IMR-90 (cell line): Measurements from ENCODE around the gene COX17.

Experiments used
- BHLHE40 ChIP-seq: fragments of 150-350 bp; IDR thresholded peaks from 2 replicates; pipeline ENCODE4 v1.6.1; 2016; ENCODE audit warnings: mild to moderate bottlenecking, low read depth, low read length
- CEBPB ChIP-seq: IDR thresholded peaks from 2 replicates; pipeline ENCODE4 v1.6.1; 2012; ENCODE audit warnings: low read depth, low read length, improper control_type of control experiment
- POLR2A ChIP-seq: IDR thresholded peaks from 2 replicates; pipeline ENCODE4 v1.6.1; 2012; ENCODE audit warnings: mild to moderate bottlenecking, low read depth, low read length
- RCOR1 ChIP-seq: IDR thresholded peaks from 2 replicates; pipeline ENCODE4 v1.6.1; 2012; ENCODE audit warnings: mild to moderate bottlenecking, low read length, improper control_type of control experiment; ENCODE audit not compliant: insufficient replicate concordance
- RFX5 ChIP-seq: IDR thresholded peaks from 2 replicates; pipeline ENCODE4 v1.8.0; 2012; ENCODE audit warnings: low read depth, mild to moderate bottlenecking, low read length, moderate library complexity
- TF ChIP-seq, protein P1 (sequence below): conservative IDR thresholded peaks from 2 replicates; pipeline ENCODE4 v1.5.1; 2012; ENCODE audit warnings: mild to moderate bottlenecking, low read depth, low read length, improper control_type of control experiment

DNA sequence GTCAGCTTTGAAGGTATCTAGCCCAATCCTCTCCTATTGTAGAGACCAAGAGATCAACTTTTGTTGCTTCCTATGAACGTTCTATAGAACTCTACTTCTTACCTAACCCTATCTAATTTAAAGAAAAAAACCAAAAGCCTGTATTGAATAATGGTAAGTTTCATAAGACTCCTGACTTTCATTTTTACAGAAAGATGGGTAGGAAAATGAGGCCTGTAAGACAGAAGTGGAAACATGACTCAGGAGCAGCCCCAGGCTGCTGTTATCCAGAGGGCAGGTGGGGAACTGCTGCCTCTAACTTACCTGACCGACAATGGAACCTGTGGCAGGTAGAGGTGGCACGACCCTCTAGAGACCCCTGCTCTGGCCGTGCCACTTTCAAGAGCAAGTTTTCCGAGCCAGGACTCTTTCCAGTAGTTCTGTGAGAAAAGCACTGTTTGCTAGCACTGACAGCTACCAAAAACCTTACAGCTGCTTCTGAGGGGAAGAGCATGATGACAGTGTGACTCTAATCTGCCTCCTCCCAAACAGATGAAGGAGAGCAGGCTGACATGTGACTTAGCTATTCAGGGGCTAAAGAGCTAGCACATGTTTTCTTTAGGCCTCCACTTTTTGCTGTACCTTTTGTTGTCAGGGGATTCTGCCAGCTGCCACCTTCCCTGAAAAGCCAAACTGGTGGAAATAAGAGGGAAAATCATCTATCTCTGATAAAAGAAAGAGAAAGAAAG is 34.3 kb downstream of the COX17 start:
- TF ChIP-seq, protein P1, sequence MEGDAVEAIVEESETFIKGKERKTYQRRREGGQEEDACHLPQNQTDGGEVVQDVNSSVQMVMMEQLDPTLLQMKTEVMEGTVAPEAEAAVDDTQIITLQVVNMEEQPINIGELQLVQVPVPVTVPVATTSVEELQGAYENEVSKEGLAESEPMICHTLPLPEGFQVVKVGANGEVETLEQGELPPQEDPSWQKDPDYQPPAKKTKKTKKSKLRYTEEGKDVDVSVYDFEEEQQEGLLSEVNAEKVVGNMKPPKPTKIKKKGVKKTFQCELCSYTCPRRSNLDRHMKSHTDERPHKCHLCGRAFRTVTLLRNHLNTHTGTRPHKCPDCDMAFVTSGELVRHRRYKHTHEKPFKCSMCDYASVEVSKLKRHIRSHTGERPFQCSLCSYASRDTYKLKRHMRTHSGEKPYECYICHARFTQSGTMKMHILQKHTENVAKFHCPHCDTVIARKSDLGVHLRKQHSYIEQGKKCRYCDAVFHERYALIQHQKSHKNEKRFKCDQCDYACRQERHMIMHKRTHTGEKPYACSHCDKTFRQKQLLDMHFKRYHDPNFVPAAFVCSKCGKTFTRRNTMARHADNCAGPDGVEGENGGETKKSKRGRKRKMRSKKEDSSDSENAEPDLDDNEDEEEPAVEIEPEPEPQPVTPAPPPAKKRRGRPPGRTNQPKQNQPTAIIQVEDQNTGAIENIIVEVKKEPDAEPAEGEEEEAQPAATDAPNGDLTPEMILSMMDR, result no peak
- no peak for TF ChIP-seq CEBPB
- no peak for TF ChIP-seq BHLHE40
- TF ChIP-seq POLR2A, result no peak
- TF ChIP-seq RCOR1, result no peak
- no peak for TF ChIP-seq RFX5
